Thoracic aorta (tissue), 2 donors: ENCODE data around the gene NCKAP5L. TPM values are rescaled to one million over a fixed set of nuclear protein-coding genes. Genes with fewer than 3 reads are reported as not detected.

Source experiments
- ATAC-seq: fragments of 150-250 bp; one replicate; pipeline ENCODE4 v1.8.0; 2017; ENCODE audit warnings: low read depth; ENCODE audit not compliant: insufficient number of reproducible peaks, low FRiP score
- DNase-seq: peaks from one replicate; pipeline ENCODE4 v3.0.0-alpha.2; 2020; ENCODE audit warnings: low spot score
- H3K27ac ChIP-seq, 2 donors: fragments of 200-600 bp; sonication (generic); 1 replicate in 1 of 2; 2 replicates in 1 of 2; pipeline ENCODE4 v1.5.1; 2016; ENCODE audit warnings: mild to moderate bottlenecking in 2 of 2, moderate library complexity in 2 of 2
- H3K27me3 ChIP-seq: fragments of 200-600 bp; sonication (generic); replicated peaks from 2 replicates; pipeline ENCODE4 v1.6.0; 2016; ENCODE audit warnings: mild to moderate bottlenecking; ENCODE audit not compliant: insufficient read depth
- H3K36me3 ChIP-seq: fragments of 200-600 bp; sonication (generic); one replicate; pipeline ENCODE4 v1.5.1; 2016
- H3K4me1 ChIP-seq, 2 donors: fragments of 200-600 bp; sonication (generic); 1 replicate in 1 of 2; 2 replicates in 1 of 2; pipeline versions ENCODE4 v1.5.1 to v1.6.0; 2016; ENCODE audit warnings: low read depth in 2 of 2, mild to moderate bottlenecking in 1 of 2; ENCODE audit not compliant: control insufficient read depth in 1 of 2
- H3K4me3 ChIP-seq: fragments of 200-600 bp; sonication (generic); 2 replicates; pipeline ENCODE4 v1.5.1; 2016; ENCODE audit warnings: mild to moderate bottlenecking
- H3K9me3 ChIP-seq: fragments of 200-600 bp; sonication (generic); 2 replicates; pipeline ENCODE4 v1.5.1; 2016
- CTCF ChIP-seq: fragments of 200-600 bp; sonication (generic); IDR thresholded peaks from one replicate; pipeline ENCODE4 v1.5.1; 2019; ENCODE audit warnings: antibody characterized with exemption
- total RNA-seq, 2 donors: library from RNA; depleted of rRNA; stranded (reverse); fragments of >200 nt; gene quantifications; one replicate each; pipeline versions ENCODE4 v1.1.0 to v1.2.3, GENCODE V29; 2016

The NCKAP5L gene
- total RNA-seq, 2 donors from 2014 or later, result 34.9 to 38.0 TPM

- no peak for DNase-seq
- peaks cover 9 to 28% of the 10 kb centered on the region in 2 donors for H3K4me1 ChIP-seq
Observed at GRCh38 chr12:49871263-49871561, 43.0 kb upstream of the NCKAP5L start.

GRCh38 chr12:49870501-49871262, 42.5 kb upstream of the NCKAP5L start:
- Histone ChIP-seq H3K27me3 (no peaks in the 10 kb centered on the region), H3K4me3 (no peak overlapping the region), H3K9me3 (no peaks in the 10 kb centered on the region), H3K36me3 (no peaks in the 10 kb centered on the region), H3K4me1 (peaks cover 9 to 28% of the 10 kb centered on the region in 2 donors), H3K27ac (no peak overlapping the region)
- ATAC-seq, result no peak
- DNase-seq, result no peak
- no peak for TF ChIP-seq CTCF

More at GRCh38 chr12:49871263-49871561, 43.0 kb upstream of the NCKAP5L start:
- no peak for TF ChIP-seq CTCF
- no peak overlapping the region for H3K4me3 ChIP-seq
- H3K36me3 ChIP-seq, result no peaks in the 10 kb centered on the region
- ATAC-seq, result no peak
- H3K27me3 ChIP-seq, result no peaks in the 10 kb centered on the region
- H3K9me3 ChIP-seq, result no peaks in the 10 kb centered on the region
- no peak overlapping the region for H3K27ac ChIP-seq

- Histone ChIP-seq H3K36me3 (no peaks in the 10 kb centered on the region), H3K27me3 (no peaks in the 10 kb centered on the region), H3K27ac (peak overlapping the region in 1 of 2 donors; percentile 24), H3K4me1 (peaks cover 9 to 28% of the 10 kb centered on the region in 2 donors), H3K4me3 (no peak overlapping the region), H3K9me3 (no peaks in the 10 kb centered on the region)
- TF ChIP-seq CTCF, result no peak
- ATAC-seq, result no peak
- DNase-seq, result no peak
Observed at GRCh38 chr12:49869816-49870500, 41.7 kb upstream of the NCKAP5L start.

GRCh38 chr12:49868952-49869815, 41.0 kb upstream of the NCKAP5L start:
- peak; percentile 32 for DNase-seq
- Histone ChIP-seq H3K4me1 (peaks cover 9 to 28% of the 10 kb centered on the region in 2 donors), H3K36me3 (no peaks in the 10 kb centered on the region), H3K27me3 (no peaks in the 10 kb centered on the region), H3K9me3 (no peaks in the 10 kb centered on the region), H3K27ac (peak overlapping the region; percentile 24 to 27), H3K4me3 (no peak overlapping the region)
- peak; percentile 75 for ATAC-seq
- no peak for TF ChIP-seq CTCF

GRCh38 chr12:49868449-49868848, 40.2 kb upstream of the NCKAP5L start:
- H3K4me3 ChIP-seq, result no peak overlapping the region
- no peaks in the 10 kb centered on the region for H3K27me3 ChIP-seq
- H3K4me1 ChIP-seq, result peaks cover 9 to 28% of the 10 kb centered on the region in 2 donors
- no peak for TF ChIP-seq CTCF
- no peaks in the 10 kb centered on the region for H3K9me3 ChIP-seq
- no peak for ATAC-seq
- H3K36me3 ChIP-seq, result no peaks in the 10 kb centered on the region
- H3K27ac ChIP-seq, result peak overlapping the region; percentile 24 to 27
- DNase-seq, result no peak
